GM19463 (cell line): ENCODE results near the gene CLEC10A.
"Not testable (repeated sequence)": the region's sequence is repeated elsewhere in the genome, so short reads cannot be mapped to it uniquely, and the experiment has no call there.

ENCODE experiments used
- ATAC-seq: cut with Tn5 transposase; IDR thresholded peaks from one replicate; pipeline ENCODE4 v1.9.1; 2021; ENCODE audit warnings: mild to moderate bottlenecking, moderate library complexity; ENCODE audit not compliant: unreplicated experiment

Gene CLEC10A

GRCh38 chr17:7079581-7080455, at the start of gene CLEC10A:
Gene CLEC10A (minus strand): TSS chr17:7080251. CDS start chr17:7078812, 1,439 bp downstream.
- no peak for ATAC-seq

GRCh38 chr17:7129311-7129710, 49.3 kb upstream of the CLEC10A start:
- ATAC-seq, result no peak

- no peak for ATAC-seq
Measured at GRCh38 chr17:7128160-7128559, 48.1 kb upstream of the CLEC10A start.

GRCh38 chr17:7127501-7127900, 47.5 kb upstream of the CLEC10A start:
- not testable (repeated sequence) for ATAC-seq

GRCh38 chr17:7126386-7126785, 46.3 kb upstream of the CLEC10A start:
- not testable (repeated sequence) for ATAC-seq

GRCh38 chr17:7124923-7125322, 44.9 kb upstream of the CLEC10A start:
- no peak for ATAC-seq

- no peak for ATAC-seq
Measured at GRCh38 chr17:7123844-7124243, 43.8 kb upstream of the CLEC10A start.

- no peak for ATAC-seq
Measured at GRCh38 chr17:7122381-7122780, 42.3 kb upstream of the CLEC10A start.

- not testable (repeated sequence) for ATAC-seq
Measured at GRCh38 chr17:7120635-7121034, 40.6 kb upstream of the CLEC10A start.

GRCh38 chr17:7120123-7120522, 40.1 kb upstream of the CLEC10A start:
- ATAC-seq, result no peak

GRCh38 chr17:7119314-7119713, 39.3 kb upstream of the CLEC10A start:
- ATAC-seq, result no peak

GRCh38 chr17:7114875-7115614, 35.0 kb upstream of the CLEC10A start:
- no peak for ATAC-seq

- no peak for ATAC-seq
Measured at GRCh38 chr17:7114241-7114874, 34.3 kb upstream of the CLEC10A start, which contains the start of gene ASGR2. Gene ASGR2 (minus strand): TSS chr17:7114822. CDS start chr17:7114240, 582 bp downstream.

- no peak for ATAC-seq
Measured at GRCh38 chr17:7113273-7114071, 33.4 kb upstream of the CLEC10A start.

- ATAC-seq, result no peak
Measured at GRCh38 chr17:7112510-7113108, 32.6 kb upstream of the CLEC10A start.

- no peak for ATAC-seq
Measured at GRCh38 chr17:7111784-7112509, 31.9 kb upstream of the CLEC10A start.

GRCh38 chr17:7110617-7111306, 30.7 kb upstream of the CLEC10A start:
- ATAC-seq, result no peak

- no peak for ATAC-seq
Measured at GRCh38 chr17:7109461-7110322, 29.6 kb upstream of the CLEC10A start.
